Thyroid gland (tissue), 4 donors: Measurements from ENCODE around the gene DYNLL1.

Source experiments
- POLR2A ChIP-seq, 2 donors: fragments of 450-650 bp; IDR thresholded peaks; one replicate each; pipeline ENCODE4 v1.6.1; 2017; ENCODE audit warnings: antibody characterized with exemption in 2 of 2, mild to moderate bottlenecking in 2 of 2, moderate library complexity in 1 of 2
- TF ChIP-seq, protein P1 (sequence below), 6 experiments: fragments of 200-600 bp in 3 of 6; fragments of 450-650 bp in 3 of 6; sonication (generic) in 3 of 6; IDR thresholded peaks; one replicate each; pipeline ENCODE4 v1.5.1; 2016 to 2019; ENCODE audit warnings: antibody characterized with exemption in 6 of 6, mild to moderate bottlenecking in 2 of 6, inconsistent platforms in 1 of 6, moderate library complexity in 1 of 6

DNA sequence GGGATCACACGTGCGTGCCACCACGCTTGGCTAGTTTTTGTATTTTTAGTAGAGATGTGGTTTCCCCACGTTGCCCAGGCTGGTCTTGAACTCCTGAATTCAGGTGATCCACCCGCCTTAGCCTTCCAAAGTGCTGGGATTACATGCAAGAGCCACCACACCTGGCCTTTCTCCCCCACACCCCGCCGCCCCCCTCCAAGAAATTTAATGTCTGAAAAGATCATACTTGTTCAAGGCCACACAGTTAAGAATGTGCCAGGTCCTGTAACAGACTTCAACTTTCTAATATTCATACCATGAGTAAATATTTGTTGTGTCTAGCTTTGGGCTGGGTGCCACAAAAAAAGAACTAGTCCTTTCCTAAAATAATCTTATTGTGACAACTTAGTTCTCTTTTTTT is 40.6 kb upstream of the DYNLL1 start:
- TF ChIP-seq, protein P1, sequence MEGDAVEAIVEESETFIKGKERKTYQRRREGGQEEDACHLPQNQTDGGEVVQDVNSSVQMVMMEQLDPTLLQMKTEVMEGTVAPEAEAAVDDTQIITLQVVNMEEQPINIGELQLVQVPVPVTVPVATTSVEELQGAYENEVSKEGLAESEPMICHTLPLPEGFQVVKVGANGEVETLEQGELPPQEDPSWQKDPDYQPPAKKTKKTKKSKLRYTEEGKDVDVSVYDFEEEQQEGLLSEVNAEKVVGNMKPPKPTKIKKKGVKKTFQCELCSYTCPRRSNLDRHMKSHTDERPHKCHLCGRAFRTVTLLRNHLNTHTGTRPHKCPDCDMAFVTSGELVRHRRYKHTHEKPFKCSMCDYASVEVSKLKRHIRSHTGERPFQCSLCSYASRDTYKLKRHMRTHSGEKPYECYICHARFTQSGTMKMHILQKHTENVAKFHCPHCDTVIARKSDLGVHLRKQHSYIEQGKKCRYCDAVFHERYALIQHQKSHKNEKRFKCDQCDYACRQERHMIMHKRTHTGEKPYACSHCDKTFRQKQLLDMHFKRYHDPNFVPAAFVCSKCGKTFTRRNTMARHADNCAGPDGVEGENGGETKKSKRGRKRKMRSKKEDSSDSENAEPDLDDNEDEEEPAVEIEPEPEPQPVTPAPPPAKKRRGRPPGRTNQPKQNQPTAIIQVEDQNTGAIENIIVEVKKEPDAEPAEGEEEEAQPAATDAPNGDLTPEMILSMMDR (IDR thresholded peaks at IDR 0.05): no peak
- no peak for TF ChIP-seq POLR2A (IDR thresholded peaks at IDR 0.05)
